Stimulated activated CD4-positive, alpha-beta T cell treated with anti-CD3 and anti-CD28 coated beads, Interleukin-12 subunit alpha, Interleukin-12 subunit beta, amount 100 ng/mL, for 4 hours (primary cell): ENCODE results near the gene FBN2.
"Not testable (repeated sequence)": the region's sequence is repeated elsewhere in the genome, so short reads cannot be mapped to it uniquely, and the experiment has no call there.

ENCODE experiments used
- DNase-seq: peaks from one replicate; pipeline ENCODE4 v3.0.0-alpha.2; 2020

Gene FBN2

GRCh38 chr5:128349044-128349858, 188.8 kb downstream of the FBN2 start:
- no peak for DNase-seq

GRCh38 chr5:128346038-128346437, 192.0 kb downstream of the FBN2 start:
- DNase-seq, result no peak

GRCh38 chr5:128345247-128345646, 192.8 kb downstream of the FBN2 start:
- no peak for DNase-seq

DNA sequence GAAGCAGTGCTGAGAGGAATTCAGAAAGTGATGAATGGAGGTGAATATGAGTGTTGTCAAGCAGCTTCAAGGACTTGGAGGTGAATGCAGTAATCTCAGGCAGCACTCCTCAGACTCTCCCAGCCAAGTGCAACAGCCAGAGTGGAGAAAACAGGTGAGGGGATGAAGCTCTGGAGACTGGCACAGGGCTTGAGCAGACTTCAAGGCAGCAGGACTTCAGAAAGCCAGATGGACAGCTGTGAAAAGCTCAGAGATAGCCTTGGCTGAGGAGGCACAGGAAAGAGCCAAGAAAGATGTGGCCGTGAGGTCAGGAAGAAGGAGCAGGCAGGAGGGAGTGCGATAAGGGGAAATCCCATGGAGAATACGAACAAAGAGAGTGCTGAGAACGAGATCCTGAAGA, 194.9 kb downstream of the FBN2 start:
- DNase-seq, result no peak

GRCh38 chr5:128341056-128341455, 197.0 kb downstream of the FBN2 start:
- no peak for DNase-seq

DNA sequence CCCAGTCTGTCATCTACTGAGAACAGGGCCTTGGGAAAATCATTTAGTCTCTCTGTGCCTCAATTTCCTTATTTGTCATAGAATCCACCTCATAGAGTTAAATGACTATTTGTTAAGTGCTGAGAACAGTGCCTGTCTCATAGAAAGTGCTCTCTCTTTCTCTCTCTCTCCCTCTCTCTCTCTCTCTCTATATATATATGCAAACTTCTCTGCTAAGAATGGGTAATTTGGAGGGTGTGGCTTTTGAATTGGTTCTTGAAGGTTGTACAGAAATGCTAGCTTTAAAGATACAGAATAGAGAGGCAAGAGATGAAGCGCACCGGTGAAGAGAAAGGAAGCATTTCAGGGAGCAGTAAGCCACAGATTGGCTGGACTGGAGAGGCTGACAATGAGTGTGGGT, 197.4 kb downstream of the FBN2 start:
- no peak for DNase-seq

DNA sequence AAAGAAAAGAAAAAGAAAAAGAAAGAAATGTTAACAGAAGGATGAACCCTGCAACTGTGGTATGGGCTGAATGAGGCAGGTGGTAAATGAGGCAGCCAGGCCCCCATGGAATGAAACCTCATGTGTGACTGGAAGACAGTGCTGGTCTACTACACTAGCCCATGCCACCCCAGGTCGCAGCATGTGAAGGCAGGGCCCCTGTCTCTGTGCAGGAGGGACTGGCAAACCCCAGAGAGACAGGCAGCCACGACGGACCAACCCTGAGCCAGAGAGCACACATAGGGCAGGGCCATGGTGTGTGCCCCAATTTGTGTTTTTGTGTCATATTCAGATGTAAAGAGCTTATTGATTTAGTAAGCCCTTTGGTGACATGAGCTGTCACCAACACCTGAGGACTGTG, 198.5 kb downstream of the FBN2 start:
- no peak for DNase-seq

DNA sequence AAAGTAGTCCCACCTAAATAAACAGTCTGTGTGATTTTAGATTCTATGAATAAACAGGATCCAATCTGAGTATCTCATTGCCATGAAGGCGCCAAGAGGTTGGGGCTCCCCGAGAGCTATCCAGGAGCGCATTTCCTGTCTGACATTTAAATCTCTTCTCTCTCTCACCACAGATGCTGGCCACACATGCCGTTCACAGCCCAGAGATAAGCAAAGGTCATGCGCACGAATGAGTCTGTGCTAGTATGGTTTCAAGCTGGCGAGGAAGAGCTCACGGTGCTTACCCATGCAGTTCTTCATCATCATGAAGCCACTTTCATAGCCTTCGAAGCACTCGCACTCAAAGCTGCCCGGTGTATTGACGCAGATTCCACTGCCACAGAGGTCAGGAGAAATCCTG, 199.4 kb downstream of the FBN2 start:
- no peak for DNase-seq

DNA sequence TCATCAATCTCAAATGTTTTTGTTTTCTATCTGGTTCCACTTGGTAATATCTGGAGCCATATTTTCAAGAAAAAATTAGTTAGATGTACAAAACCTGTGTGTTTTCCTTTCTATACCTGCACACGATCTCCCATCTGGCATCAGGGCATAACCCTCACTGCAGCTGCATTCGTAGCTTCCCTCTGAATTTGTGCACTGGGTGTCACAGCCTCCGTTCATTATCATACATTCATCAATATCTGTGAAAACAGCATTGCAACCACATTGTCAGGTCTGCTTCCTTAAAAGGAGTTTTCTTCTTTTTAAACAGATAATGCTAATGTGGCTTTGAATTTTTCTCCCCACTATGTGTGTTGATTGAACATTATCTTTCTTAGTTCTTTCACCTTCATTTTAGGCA, 202.7 kb downstream of the FBN2 start:
- no peak for DNase-seq

GRCh38 chr5:128334010-128334716, 203.9 kb downstream of the FBN2 start:
- no peak for DNase-seq

GRCh38 chr5:128331261-128331660, 206.8 kb downstream of the FBN2 start:
- no peak for DNase-seq

DNA sequence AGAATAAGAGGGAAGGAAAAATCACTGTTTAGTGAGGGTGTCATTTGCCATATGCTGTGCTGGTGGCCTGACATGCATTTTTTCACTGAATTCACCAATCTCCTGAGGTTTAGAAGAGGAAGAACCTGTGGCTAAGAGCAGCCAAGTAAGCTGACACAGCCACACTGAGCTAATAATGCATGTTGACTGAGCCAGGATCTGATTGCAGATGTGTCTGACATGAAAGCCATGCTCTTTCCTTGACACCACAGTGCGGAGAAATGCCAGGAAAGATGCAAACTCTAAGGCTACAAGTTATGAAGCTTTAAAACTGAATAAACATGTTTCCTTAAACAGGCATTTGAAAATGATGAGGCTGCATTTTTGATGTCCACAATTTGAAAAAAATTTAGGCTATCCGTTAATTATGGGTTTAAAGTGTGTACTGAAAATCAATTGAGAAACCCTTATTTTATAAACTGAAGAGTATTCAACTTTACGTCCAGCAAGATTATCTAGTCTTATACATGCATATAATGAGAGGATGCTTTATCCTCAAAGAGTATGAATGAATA, 208.6 kb downstream of the FBN2 start:
- no peak for DNase-seq

DNA sequence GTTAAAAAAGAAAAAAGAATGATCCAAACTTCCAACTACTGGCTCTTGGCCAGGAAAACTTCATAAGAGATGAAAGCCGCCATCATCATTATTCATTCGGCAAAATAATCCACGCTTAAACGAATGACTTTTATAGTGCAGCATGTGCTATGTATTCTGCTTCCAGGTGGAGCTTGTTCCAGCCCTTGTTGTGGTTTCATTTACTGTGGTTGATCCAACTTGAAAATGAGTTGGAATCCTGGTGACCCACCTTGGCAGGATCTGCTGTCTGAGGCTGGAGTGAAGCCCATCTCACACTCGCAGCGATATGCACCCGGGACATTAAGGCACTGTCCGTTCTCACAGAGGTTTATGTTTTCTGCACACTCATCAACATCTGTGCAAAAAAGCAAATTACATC, 209.6 kb downstream of the FBN2 start:
- DNase-seq, result no peak

DNA sequence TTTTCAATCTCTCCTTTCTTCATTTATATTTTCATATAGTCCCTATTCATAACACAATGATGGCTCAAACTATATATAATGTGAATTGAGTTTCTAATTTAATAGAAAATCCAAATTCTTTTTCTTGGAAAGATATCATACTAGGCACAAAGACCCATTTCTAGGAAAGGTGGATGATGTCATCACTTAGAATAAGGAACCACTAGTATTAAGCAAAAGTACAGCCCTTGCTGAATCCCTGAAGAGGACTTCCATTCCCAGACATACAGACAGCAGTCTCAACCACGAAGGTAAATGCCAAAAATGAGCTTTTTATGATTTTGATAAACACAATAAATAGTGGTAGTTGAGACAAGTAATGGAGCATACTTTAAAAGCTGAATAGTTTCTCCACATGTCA, 210.0 kb downstream of the FBN2 start:
- DNase-seq, result no peak

- not testable (repeated sequence) for DNase-seq
These were observed 216.6 kb downstream of the FBN2 start for GRCh38 chr5:128321418-128321817.

- DNase-seq, result no peak
These were observed 219.4 kb downstream of the FBN2 start for GRCh38 chr5:128318691-128319090.

DNA sequence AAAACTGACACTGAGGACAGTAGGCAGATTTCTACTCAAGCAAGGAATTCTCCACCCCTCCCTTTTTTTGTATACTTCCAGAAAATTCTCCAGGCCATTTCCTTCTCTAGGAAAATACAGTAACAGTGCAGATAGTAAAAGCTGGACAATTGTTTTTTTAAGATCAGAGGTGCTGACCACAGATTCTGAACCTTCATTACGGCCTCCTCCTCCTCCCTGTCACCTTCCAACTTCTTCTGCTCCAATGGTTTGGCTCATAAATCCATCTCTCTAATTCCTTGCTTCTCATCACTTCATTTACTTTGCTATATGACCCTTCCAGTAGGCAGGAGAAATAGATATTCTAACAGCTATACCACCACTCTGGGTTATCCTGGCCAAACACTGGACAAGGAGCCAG, 220.6 kb downstream of the FBN2 start:
- DNase-seq, result no peak

GRCh38 chr5:128315671-128316070, 222.4 kb downstream of the FBN2 start:
- DNase-seq, result no peak

DNA sequence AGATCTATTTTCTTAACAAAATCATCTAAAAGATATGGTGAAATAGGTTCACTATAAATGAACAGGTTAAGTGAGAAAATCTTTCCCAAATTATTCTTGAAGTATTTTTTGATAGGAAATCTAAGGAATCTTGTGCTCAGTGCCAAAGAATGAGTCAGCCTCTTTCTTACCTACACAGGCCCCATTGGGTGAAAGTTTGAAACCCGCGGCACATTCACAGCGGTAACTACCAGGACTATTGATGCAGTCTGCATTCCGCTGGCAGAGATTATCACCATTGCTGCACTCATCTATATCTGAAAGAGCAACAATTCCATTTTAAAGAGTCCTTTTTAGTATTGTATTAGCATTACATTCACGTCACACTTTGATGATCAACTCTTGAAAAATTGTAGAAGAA, 232.7 kb downstream of the FBN2 start:
- DNase-seq, result no peak

- no peak for DNase-seq
These were observed 233.3 kb downstream of the FBN2 start for GRCh38 chr5:128304791-128305190.

- no peak for DNase-seq
These were observed 234.0 kb downstream of the FBN2 start for GRCh38 chr5:128304088-128304487.

DNA sequence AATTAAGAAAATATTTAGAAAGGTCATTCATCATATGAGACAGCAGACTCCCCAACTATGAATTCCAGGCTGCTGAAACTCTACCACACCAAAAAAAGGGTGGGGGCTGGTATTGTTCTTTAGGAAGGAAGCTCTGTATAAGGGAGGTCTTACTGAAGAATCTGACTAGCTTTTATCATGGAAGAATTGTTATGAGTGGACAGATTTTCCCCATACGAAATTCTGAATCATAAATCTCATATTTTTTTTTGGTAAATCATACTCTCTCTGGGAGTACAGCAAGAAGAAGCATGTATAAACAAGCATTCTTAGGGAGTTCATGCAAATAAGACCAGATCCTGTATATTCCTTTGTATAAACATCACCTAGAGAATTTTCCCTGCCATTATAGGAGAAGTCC, 234.5 kb downstream of the FBN2 start:
- DNase-seq, result no peak

- DNase-seq, result no peak
These were observed 237.9 kb downstream of the FBN2 start for GRCh38 chr5:128300181-128300580.

DNA sequence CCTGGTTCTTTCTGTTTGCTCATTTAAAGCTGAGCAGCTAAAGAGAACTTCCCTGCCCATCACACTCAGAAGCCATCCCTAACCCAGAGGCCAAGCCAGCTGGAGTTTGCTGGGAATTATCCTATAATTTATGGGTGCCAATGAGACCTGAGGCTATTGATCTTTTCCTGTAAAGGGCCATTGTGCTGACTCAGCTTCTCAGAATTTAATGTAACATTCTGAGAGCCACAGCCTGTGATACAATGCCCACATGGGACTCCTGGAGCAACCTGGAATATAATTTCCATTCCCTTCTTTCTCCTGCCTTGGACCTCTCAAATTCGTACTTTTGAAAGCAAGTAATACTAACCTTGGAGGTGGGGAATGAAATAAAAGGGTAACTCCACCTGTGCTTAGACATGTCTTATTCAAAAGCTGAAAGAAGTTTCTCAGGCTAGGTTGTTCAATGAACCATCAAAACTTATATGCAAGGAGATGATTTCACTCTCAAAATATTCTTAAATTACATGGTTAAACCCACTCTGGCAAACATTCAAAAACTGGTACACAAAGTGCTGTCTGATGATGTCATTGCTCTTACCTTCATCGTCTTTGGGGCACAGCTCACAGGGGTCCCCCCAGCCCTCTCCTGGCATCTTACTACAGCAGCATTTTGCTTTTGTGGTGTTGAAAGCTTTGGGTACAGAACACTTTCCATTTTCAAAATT, 247.7 kb downstream of the FBN2 start:
- no peak for DNase-seq
